ENCODE results near the gene LCE1C. TPM values are rescaled to one million over a fixed set of nuclear protein-coding genes. Genes with fewer than 3 reads are reported as not detected.

The LCE1C gene, protein sequence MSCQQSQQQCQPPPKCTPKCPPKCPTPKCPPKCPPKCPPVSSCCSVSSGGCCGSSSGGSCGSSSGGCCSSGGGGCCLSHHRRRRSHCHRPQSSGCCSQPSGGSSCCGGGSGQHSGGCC
- not detected in 2 replicates for total RNA-seq (2014; rRNA removed; shearing (Covaris generic))
- not detected in 2 replicates for polyA plus RNA-seq (2015; cell fraction: cytosol; rRNA removed)
- not detected in 2 replicates for polyA plus RNA-seq (2015; cell fraction: nucleus; rRNA removed)

GRCh38 chr1:152806576-152806975 is at the start of gene LCE1C:
TSS of gene LCE1C (minus strand) at chr1:152806651. CDS start at chr1:152805478, 1,173 bp downstream.
- in situ Hi-C loops (cut with HindIII; ENCODE audit: low pct_unique_long_range_greater_than_20kb, low sequenced_read_pairs), result no loop called here
- DNase-seq (ENCODE audit: low read depth, low spot score), result no peak

DNA sequence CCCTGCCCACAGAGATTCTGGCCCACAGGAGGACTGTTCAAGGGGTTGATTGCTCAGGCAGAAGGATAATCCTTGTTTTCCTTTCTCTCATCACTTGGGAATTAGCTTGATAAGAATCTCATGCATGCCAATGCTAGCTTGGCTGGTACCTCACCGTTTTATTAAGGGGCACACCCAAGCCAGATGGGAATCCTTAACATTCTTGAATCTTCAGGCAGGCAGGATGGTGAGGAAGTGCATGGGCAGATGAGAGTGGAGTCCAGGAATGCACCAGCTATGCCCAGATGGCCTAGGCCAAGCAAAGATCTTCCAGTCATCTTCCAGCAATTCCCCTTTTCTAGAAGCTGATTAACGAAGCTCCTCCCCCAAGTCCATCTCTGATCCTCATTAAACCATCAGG is 49.2 kb upstream of the LCE1C start:
- in situ Hi-C loops (cut with HindIII; ENCODE audit: low pct_unique_long_range_greater_than_20kb, low sequenced_read_pairs), result no loop called here
- DNase-seq (ENCODE audit: low read depth, low spot score), result no peak

DNA sequence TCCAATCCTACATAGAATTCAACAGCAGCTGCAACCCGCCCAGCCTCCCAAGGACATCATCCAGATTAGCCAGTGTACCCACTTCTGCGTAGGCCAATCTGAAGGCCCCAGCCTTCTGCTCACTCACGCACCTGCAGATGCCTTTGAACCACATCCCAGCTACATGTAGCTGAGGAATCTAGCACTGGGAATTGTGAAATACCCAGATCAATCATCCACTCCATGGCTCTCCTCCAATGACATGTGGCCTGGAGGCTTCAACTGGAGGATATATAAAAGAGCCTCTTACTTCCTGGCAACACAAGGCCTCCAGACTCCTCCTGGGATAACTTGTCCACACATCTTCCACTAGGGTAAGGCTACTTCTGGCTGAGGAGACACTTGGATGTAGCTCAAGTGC is 36.1 kb upstream of the LCE1C start, which contains the start of gene LCE6A:
LCE6A (plus strand) TSS at position 301 of the 400 bp plus-strand sequence. CDS start 665 bp downstream, outside the sequence.
- DNase-seq (ENCODE audit: low read depth, low spot score), result no peak
- in situ Hi-C loops (cut with HindIII; ENCODE audit: low pct_unique_long_range_greater_than_20kb, low sequenced_read_pairs), result no loop called here

- DNase-seq (ENCODE audit: low read depth, low spot score), result no peak
- in situ Hi-C loops (cut with HindIII; ENCODE audit: low pct_unique_long_range_greater_than_20kb, low sequenced_read_pairs), result no loop called here
Observed at GRCh38 chr1:152836870-152837269, 30.4 kb upstream of the LCE1C start.

DNA sequence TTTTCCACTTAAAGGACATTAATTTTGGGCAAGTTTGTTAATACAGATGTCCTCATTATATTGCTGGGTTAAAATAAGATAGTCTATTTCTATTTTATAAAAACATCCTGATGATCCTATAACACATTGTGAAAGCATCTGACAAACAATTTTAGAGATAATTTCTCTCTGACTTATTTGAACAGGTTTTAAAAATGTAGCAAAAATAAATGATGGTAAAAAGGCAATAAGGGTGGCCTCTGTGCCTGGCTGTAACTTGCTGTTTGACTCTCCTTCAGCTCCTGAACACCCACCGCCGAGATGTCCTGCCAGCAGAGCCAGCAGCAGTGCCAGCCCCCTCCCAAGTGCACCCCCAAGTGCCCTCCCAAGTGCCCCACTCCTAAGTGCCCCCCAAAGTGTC is 20.7 kb upstream of the LCE1C start, which contains the start of gene LCE1A:
LCE1A (plus strand) TSS at position 301 of the 400 bp plus-strand sequence; CDS start at position 301, 0 bp downstream.
- in situ Hi-C loops (cut with HindIII; ENCODE audit: low pct_unique_long_range_greater_than_20kb, low sequenced_read_pairs), result no loop called here
- DNase-seq (ENCODE audit: low read depth, low spot score), result no peak

- DNase-seq (ENCODE audit: low read depth, low spot score), result no peak
- in situ Hi-C loops (cut with HindIII; ENCODE audit: low pct_unique_long_range_greater_than_20kb, low sequenced_read_pairs), result no loop called here
Observed at GRCh38 chr1:152824964-152825363, 18.5 kb upstream of the LCE1C start.

DNA sequence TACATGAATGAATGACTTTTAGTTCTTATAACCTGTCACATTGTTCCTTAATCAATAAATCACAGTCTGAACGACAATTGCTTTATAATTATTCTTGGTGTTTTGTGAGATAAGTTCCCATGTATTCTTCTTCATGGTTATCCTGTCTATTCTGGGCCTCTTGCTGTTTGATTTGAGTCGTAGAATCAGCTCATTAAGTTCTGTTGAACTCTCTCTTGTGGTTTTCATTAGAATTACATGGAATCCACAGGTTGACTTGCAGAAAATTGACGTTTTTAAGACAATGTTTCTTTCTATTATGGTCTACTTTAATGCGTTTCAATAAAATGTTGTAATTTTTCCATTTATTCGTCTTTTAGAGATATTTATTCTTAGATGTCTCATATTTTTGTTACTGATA is 16.8 kb upstream of the LCE1C start:
- in situ Hi-C loops (cut with HindIII; ENCODE audit: low pct_unique_long_range_greater_than_20kb, low sequenced_read_pairs), result no loop called here
- DNase-seq (ENCODE audit: low read depth, low spot score), result no peak

- no peak for DNase-seq (ENCODE audit: low read depth, low spot score)
- in situ Hi-C loops (cut with HindIII; ENCODE audit: low pct_unique_long_range_greater_than_20kb, low sequenced_read_pairs), result no loop called here
Observed at GRCh38 chr1:152817309-152817708, 10.9 kb upstream of the LCE1C start.

GRCh38 chr1:152811671-152812070 is 5.2 kb upstream of the LCE1C start, which contains the start of gene LCE1B:
TSS of gene LCE1B (plus strand) at chr1:152811971. CDS start at chr1:152812447, 476 bp downstream.
- DNase-seq (ENCODE audit: low read depth, low spot score), result no peak
- in situ Hi-C loops (cut with HindIII; ENCODE audit: low pct_unique_long_range_greater_than_20kb, low sequenced_read_pairs), result no loop called here

DNA sequence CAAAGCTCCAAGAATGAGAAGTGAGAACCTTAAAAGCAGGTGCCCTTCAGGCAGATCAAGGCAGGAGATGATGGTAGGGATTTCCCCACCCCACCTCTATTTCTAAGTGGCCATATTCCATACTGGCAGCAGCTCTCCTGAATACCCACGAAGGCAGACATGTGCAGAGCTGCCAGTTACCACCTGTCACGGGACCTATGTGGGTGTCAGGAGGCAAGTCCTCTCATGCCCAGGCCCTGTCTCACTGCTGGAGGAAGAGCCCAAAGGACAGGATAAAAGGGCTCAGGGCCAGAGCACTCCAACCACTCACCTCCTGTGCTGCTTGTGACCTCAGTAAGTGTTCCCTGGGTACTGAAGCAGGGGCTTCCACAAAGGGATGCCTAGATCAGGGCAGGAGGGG is 4.6 kb upstream of the LCE1C start:
- in situ Hi-C loops (cut with HindIII; ENCODE audit: low pct_unique_long_range_greater_than_20kb, low sequenced_read_pairs), result no loop called here
- no peak for DNase-seq (ENCODE audit: low read depth, low spot score)

- in situ Hi-C loops (cut with HindIII; ENCODE audit: low pct_unique_long_range_greater_than_20kb, low sequenced_read_pairs), result no loop called here
- DNase-seq (ENCODE audit: low read depth, low spot score), result no peak
Observed at GRCh38 chr1:152801333-152801732, 5.1 kb downstream of the LCE1C start.

DNA sequence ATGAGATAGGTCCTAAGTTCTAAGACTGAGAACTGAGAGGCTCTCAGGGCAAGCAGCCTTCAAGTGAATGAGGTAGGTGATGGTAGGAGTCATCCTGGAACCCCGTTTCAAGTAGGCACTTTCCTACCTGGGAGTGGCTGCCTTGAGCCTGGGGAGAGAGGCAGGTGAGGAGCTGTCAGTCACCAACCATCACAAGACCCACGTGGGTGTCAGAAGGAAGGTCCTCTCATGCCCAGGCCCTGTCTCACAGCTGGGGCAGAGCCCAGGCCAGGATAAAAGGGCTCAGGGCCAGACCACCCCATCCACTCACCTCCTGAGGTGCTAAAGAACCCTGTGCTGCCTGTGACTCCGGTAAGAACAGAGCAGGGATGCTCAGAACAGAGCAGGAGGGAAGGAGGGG is 10.0 kb downstream of the LCE1C start, which contains the start of gene LCE1D:
LCE1D (plus strand) TSS at position 301 of the 400 bp plus-strand sequence. CDS start 1,074 bp downstream, outside the sequence.
- no peak for DNase-seq (ENCODE audit: low read depth, low spot score)
- in situ Hi-C loops (cut with HindIII; ENCODE audit: low pct_unique_long_range_greater_than_20kb, low sequenced_read_pairs), result no loop called here

- peak; percentile 28 for DNase-seq (ENCODE audit: low read depth, low spot score)
- in situ Hi-C loops (cut with HindIII; ENCODE audit: low pct_unique_long_range_greater_than_20kb, low sequenced_read_pairs), result no loop called here
Observed at GRCh38 chr1:152795686-152796085, 10.8 kb downstream of the LCE1C start.

GRCh38 chr1:152786077-152786476 is 20.4 kb downstream of the LCE1C start, which contains the start of gene LCE1E:
TSS of gene LCE1E (plus strand) at chr1:152786257. CDS start at chr1:152787300, 1,043 bp downstream.
- in situ Hi-C loops (cut with HindIII; ENCODE audit: low pct_unique_long_range_greater_than_20kb, low sequenced_read_pairs), result no loop called here
- DNase-seq (ENCODE audit: low read depth, low spot score), result no peak

DNA sequence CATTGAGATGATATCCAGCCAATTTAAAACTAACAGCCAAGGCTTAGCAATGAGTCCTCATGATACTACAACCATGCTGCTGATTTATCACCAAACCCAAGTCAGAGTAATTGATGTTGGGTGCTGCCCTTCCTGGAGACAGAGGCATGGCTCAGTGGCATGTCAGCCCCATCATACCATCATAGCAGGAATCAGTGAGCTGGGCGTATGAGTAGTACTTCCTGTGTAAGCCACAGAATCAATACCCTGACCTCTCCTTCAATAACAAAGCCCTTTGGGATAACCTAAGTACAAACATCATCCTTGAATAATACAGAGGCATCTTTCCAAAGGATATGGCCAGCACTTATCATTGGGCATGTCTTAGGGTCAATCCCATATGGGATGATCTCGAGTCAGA is 23.4 kb downstream of the LCE1C start:
- in situ Hi-C loops (cut with HindIII; ENCODE audit: low pct_unique_long_range_greater_than_20kb, low sequenced_read_pairs), result no loop called here
- DNase-seq (ENCODE audit: low read depth, low spot score), result no peak

GRCh38 chr1:152777510-152778137 is 28.8 kb downstream of the LCE1C start:
- in situ Hi-C loops (cut with HindIII; ENCODE audit: low pct_unique_long_range_greater_than_20kb, low sequenced_read_pairs), result no loop called here
- peak; percentile 80 for DNase-seq (ENCODE audit: low read depth, low spot score)

GRCh38 chr1:152776361-152776760 is 30.1 kb downstream of the LCE1C start:
- in situ Hi-C loops (cut with HindIII; ENCODE audit: low pct_unique_long_range_greater_than_20kb, low sequenced_read_pairs), result no loop called here
- DNase-seq (ENCODE audit: low read depth, low spot score), result no peak

DNA sequence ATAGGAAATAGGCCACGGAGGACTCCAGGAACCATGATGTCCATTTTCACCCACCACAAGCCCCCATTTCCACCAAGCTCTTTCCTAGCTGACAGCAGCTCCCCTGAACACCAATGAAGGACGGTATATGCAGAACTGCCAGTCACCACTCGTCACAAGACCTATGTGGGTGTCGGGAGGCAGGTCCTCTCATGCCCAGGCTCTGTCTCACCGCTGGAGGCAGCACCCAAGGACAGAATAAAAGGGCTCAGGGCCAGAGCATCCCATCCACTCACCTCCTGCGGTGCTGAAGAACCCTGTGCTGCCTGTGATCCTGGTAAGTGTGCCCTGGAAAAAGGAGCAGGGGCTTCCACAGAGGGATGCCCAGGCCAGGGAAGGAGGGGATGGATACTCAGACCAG is 31.6 kb downstream of the LCE1C start, which contains the start of gene LCE1F:
LCE1F (plus strand) TSS at position 266 of the 400 bp plus-strand sequence. CDS start 1,232 bp downstream, outside the sequence.
- DNase-seq (ENCODE audit: low read depth, low spot score), result peak; percentile 30

GRCh38 chr1:152770411-152770810 is 36.0 kb downstream of the LCE1C start:
- DNase-seq (ENCODE audit: low read depth, low spot score), result no peak
- in situ Hi-C loops (cut with HindIII; ENCODE audit: low pct_unique_long_range_greater_than_20kb, low sequenced_read_pairs), result no loop called here

More for the DNA sequence above, 31.6 kb downstream of the LCE1C start, which contains the start of gene LCE1F:
- in situ Hi-C loops (cut with HindIII; ENCODE audit: low pct_unique_long_range_greater_than_20kb, low sequenced_read_pairs), result no loop called here

Measured in SK-MEL-5 (cell line).